HAP-1 (cell line): ENCODE data around the gene C1orf52.
"Not testable (repeated sequence)": the region's sequence is repeated elsewhere in the genome, so short reads cannot be mapped to it uniquely, and the experiment has no call there.

Experiments used
- DNase-seq, 2 experiments: peaks; one replicate each; pipeline ENCODE4 v3.0.0-alpha.2; 2016 to 2020; ENCODE audit warnings: low spot score in 2 of 2
- H3K27me3 ChIP-seq: fragments of 250-450 bp; sonication (Bioruptor Pico); 2 replicates; pipeline ENCODE4 v1.5.1; 2020; ENCODE audit warnings: low read depth, mild to moderate bottlenecking, moderate library complexity
- H3K36me3 ChIP-seq: fragments of 250-450 bp; sonication (Bioruptor Pico); replicated peaks from 2 replicates; pipeline ENCODE4 v1.5.1; 2020; ENCODE audit warnings: mild to moderate bottlenecking
- H3K4me1 ChIP-seq: fragments of 250-450 bp; sonication (Bioruptor Pico); 2 replicates; pipeline ENCODE4 v1.5.1; 2020; ENCODE audit warnings: mild to moderate bottlenecking
- H3K4me3 ChIP-seq: fragments of 250-450 bp; sonication (Bioruptor Pico); 2 replicates; pipeline ENCODE4 v1.5.1; 2020; ENCODE audit warnings: mild to moderate bottlenecking, moderate library complexity
- H3K9me3 ChIP-seq: fragments of 250-450 bp; sonication (Bioruptor Pico); 2 replicates; pipeline ENCODE4 v1.5.1; 2020; ENCODE audit warnings: mild to moderate bottlenecking, moderate library complexity
- in situ Hi-C: fragments of 300-500 bp; cut with MboI; formaldehyde crosslinking; loops from 3 replicates; pipeline ENCODE4 v1.14.3; 2020; ENCODE audit warnings: low sequenced_read_pairs, inconsistent platforms, mixed read lengths

C1orf52 gene

GRCh38 chr1:85274969-85275453 is 15.5 kb upstream of the C1orf52 start:
- Histone ChIP-seq H3K9me3 (no peaks in the 10 kb centered on the region), H3K27me3 (no peaks in the 10 kb centered on the region), H3K4me1 (peaks cover 18% of the 10 kb centered on the region), H3K4me3 (peak overlapping the region; percentile 94), H3K36me3 (peaks cover 9% of the 10 kb centered on the region)
- in situ Hi-C loops, result no loop called here
- peak in 1 of 2 experiments; percentile 40 for DNase-seq

DNA sequence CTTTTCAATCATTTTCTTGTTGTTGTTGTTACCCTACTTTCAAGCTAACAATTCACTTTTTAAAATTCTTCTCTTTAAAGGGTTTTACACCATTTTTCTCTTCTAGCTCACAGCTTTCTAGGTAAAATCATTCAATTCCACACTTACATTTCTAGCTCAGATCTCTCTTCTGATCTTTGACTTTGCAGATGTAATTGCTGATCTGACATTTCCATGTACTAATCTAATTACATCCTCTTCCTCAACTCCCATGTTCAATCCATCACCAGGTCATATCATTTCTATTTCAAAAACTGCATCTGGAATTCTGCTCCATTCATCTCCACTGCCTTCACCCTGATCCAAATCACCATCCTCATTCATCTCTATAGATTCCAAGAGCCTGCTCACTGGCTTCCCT is 13.9 kb upstream of the C1orf52 start:
- H3K4me3 ChIP-seq, result no peak overlapping the region
- peaks cover 20% of the 10 kb centered on the region for H3K36me3 ChIP-seq
- H3K4me1 ChIP-seq, result peaks cover 18% of the 10 kb centered on the region
- H3K27me3 ChIP-seq, result no peaks in the 10 kb centered on the region
- in situ Hi-C loops, result no loop called here
- H3K9me3 ChIP-seq, result no peaks in the 10 kb centered on the region
- DNase-seq, result no peak

DNA sequence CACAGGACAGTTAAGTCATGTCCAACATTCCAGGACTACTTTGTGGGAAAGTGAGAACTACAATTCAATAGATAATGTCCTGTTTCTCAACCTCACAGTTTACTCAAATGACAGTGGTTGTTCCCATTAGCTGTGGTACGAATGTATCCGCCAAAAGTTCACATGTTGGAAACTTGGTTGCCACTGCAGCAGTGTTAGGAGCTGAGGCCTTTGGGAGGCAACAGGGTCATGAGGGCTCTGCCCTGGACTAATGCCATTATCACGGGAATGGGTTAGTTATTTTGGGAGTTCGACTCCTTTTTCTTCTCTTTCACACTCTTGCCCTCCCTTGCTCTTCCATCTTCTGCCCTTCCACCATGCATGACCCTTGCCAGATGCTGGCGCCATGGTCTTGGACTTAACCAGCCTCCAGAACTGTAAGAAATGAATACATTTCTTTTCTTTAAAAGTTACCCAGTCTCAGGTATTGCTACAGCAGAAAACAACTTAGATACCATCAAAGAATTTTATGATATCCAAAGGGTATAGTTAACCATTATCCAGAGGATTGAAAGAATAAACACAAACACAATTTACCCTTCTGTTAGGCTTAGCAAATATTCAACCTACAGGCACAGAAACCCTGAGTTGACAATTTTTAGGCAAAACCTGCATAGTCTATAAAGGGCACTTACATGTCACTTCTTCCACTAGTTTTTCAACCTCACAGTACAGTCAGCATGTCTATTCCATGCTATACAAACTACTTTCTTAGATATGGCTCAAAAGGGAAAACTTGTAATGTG is 9.5 kb upstream of the C1orf52 start:
- no peak overlapping the region for H3K4me3 ChIP-seq
- no peaks in the 10 kb centered on the region for H3K27me3 ChIP-seq
- H3K36me3 ChIP-seq, result peaks cover 27% of the 10 kb centered on the region
- no peaks in the 10 kb centered on the region; the same call in 1 of the 2 replicates for H3K4me1 ChIP-seq
- no peak for DNase-seq
- in situ Hi-C loops, result no loop called here
- H3K9me3 ChIP-seq, result no peaks in the 10 kb centered on the region

- no peaks in the 10 kb centered on the region for H3K9me3 ChIP-seq
- H3K4me1 ChIP-seq, result no peaks in the 10 kb centered on the region
- no peaks in the 10 kb centered on the region for H3K27me3 ChIP-seq
- peaks cover 27% of the 10 kb centered on the region for H3K36me3 ChIP-seq
- H3K4me3 ChIP-seq, result no peak overlapping the region
- in situ Hi-C loops, result no loop called here
- no peak for DNase-seq
These were observed 7.9 kb upstream of the C1orf52 start for GRCh38 chr1:85267313-85267712.

- no peaks in the 10 kb centered on the region for H3K27me3 ChIP-seq
- no peak for DNase-seq
- no peak overlapping the region for H3K4me3 ChIP-seq
- H3K4me1 ChIP-seq, result peaks cover 2% of the 10 kb centered on the region; the same call in 1 of the 2 replicates
- no peaks in the 10 kb centered on the region for H3K9me3 ChIP-seq
- in situ Hi-C loops, result no loop called here
- peaks cover 9% of the 10 kb centered on the region for H3K36me3 ChIP-seq
These were observed 4.7 kb upstream of the C1orf52 start for GRCh38 chr1:85264150-85264549.

GRCh38 chr1:85262985-85263384 is 3.5 kb upstream of the C1orf52 start:
- H3K4me1 ChIP-seq, result peaks cover 6% of the 10 kb centered on the region
- peaks cover 14% of the 10 kb centered on the region for H3K36me3 ChIP-seq
- no peak for DNase-seq
- no peak overlapping the region for H3K4me3 ChIP-seq
- H3K27me3 ChIP-seq, result no peaks in the 10 kb centered on the region
- in situ Hi-C loops, result no loop called here
- H3K9me3 ChIP-seq, result no peaks in the 10 kb centered on the region

- in situ Hi-C loops, result no loop called here
- H3K27me3 ChIP-seq, result no peaks in the 10 kb centered on the region
- peaks cover 26% of the 10 kb centered on the region for H3K36me3 ChIP-seq
- no peak for DNase-seq
- peak overlapping the region; percentile 88 for H3K4me3 ChIP-seq
- H3K4me1 ChIP-seq, result peaks cover 16% of the 10 kb centered on the region
- no peaks in the 10 kb centered on the region for H3K9me3 ChIP-seq
These were observed 431 bp upstream of the C1orf52 start for GRCh38 chr1:85259912-85260274.

GRCh38 chr1:85258536-85259117 is 835 bp downstream of the C1orf52 start:
- Histone ChIP-seq H3K36me3 (peaks cover 31% of the 10 kb centered on the region), H3K27me3 (no peaks in the 10 kb centered on the region), H3K9me3 (no peaks in the 10 kb centered on the region), H3K4me3 (peak overlapping the region; percentile 88), H3K4me1 (peaks cover 18% of the 10 kb centered on the region)
- peak in 1 of 2 experiments; percentile 22 for DNase-seq
- in situ Hi-C loops, result no loop called here

GRCh38 chr1:85249042-85249441 is 10.4 kb downstream of the C1orf52 start:
- Histone ChIP-seq H3K36me3 (peaks cover 36% of the 10 kb centered on the region), H3K4me1 (peaks cover 21% of the 10 kb centered on the region)
- in situ Hi-C loops, result loop anchor here (5.0 kb wide), 1 partner anchor 137 kb away; no protein-coding TSS in a partner anchor
- not testable (repeated sequence) for H3K27me3 ChIP-seq, DNase-seq, H3K9me3 ChIP-seq, H3K4me3 ChIP-seq

GRCh38 chr1:85245891-85246290 is 13.6 kb downstream of the C1orf52 start:
- H3K9me3 ChIP-seq, result peaks cover 8% of the 10 kb centered on the region
- DNase-seq, result no peak
- peaks cover 11% of the 10 kb centered on the region for H3K36me3 ChIP-seq
- H3K27me3 ChIP-seq, result no peaks in the 10 kb centered on the region
- in situ Hi-C loops, result loop anchor here (5.0 kb wide), 1 partner anchor 134 kb away; no protein-coding TSS in a partner anchor
- no peak overlapping the region for H3K4me3 ChIP-seq
- H3K4me1 ChIP-seq, result peaks cover 36% of the 10 kb centered on the region

DNA sequence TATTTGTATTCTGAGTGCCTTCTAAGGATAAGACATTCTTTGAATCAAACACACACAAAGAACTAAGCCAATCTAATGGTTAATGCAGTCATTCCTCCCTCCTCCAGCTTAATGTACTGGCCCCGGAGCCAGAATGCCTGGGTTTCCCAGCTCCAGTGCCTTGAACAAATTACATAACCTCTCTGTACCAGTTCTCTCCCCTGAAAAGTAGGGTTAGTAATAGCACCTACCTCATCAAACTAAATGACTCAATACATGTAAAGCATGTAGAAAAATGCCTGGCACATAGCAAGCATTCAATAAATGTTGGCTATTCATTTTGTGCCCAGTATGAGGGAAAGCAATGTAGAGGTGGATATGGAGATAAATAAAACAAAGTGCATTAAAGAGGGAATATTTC is 14.0 kb downstream of the C1orf52 start:
- Histone ChIP-seq H3K4me3 (no peak overlapping the region), H3K27me3 (no peaks in the 10 kb centered on the region), H3K36me3 (peaks cover 7% of the 10 kb centered on the region), H3K4me1 (peaks cover 40% of the 10 kb centered on the region), H3K9me3 (peaks cover 8% of the 10 kb centered on the region)
- in situ Hi-C loops, result loop anchor here (5.0 kb wide), 1 partner anchor 133 kb away; no protein-coding TSS in a partner anchor
- no peak for DNase-seq

- Histone ChIP-seq H3K36me3 (no peaks in the 10 kb centered on the region), H3K9me3 (peaks cover 5% of the 10 kb centered on the region), H3K4me1 (peaks cover 48% of the 10 kb centered on the region), H3K4me3 (no peak overlapping the region), H3K27me3 (no peaks in the 10 kb centered on the region)
- in situ Hi-C loops, result loop anchor here (5.0 kb wide), 1 partner anchor 132 kb away; no protein-coding TSS in a partner anchor
- DNase-seq, result peak; percentile 38 to 87
These were observed 15.0 kb downstream of the C1orf52 start for GRCh38 chr1:85244271-85245061.

DNA sequence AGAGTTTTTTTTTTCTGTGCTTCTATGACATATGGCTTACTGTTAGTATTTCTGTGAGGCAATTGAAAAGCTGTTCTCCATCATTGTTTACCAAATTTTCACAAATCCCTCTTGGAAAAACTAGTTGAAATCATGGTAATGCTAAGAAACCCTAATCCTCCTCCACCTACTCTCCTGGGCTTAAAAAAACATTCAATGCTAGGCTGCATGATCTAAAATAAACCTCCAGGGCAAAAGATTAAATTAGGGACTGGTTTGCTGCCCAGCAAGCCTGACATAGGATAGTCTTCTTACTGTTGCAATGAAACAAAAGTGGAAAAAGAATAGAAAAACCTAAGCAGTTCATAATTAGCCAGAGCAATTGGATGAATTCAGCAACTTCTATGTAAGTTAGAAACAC is 16.1 kb downstream of the C1orf52 start:
- in situ Hi-C loops, result no loop called here
- DNase-seq, result peak; percentile 54 to 100
- H3K27me3 ChIP-seq, result no peaks in the 10 kb centered on the region

More for the DNA sequence above, 16.1 kb downstream of the C1orf52 start:
- peaks cover 48% of the 10 kb centered on the region for H3K4me1 ChIP-seq
- H3K36me3 ChIP-seq, result no peaks in the 10 kb centered on the region
- no peak overlapping the region for H3K4me3 ChIP-seq
- no peaks in the 10 kb centered on the region for H3K9me3 ChIP-seq
